ENCODE data around the gene ISCA2. TPM values are rescaled to one million over a fixed set of nuclear protein-coding genes. Genes with fewer than 3 reads are reported as not detected.

ISCA2 gene
- total and polyA plus RNA-seq, 2 experiments from 2014 or later = 21.5 to 80.2 TPM

DNA sequence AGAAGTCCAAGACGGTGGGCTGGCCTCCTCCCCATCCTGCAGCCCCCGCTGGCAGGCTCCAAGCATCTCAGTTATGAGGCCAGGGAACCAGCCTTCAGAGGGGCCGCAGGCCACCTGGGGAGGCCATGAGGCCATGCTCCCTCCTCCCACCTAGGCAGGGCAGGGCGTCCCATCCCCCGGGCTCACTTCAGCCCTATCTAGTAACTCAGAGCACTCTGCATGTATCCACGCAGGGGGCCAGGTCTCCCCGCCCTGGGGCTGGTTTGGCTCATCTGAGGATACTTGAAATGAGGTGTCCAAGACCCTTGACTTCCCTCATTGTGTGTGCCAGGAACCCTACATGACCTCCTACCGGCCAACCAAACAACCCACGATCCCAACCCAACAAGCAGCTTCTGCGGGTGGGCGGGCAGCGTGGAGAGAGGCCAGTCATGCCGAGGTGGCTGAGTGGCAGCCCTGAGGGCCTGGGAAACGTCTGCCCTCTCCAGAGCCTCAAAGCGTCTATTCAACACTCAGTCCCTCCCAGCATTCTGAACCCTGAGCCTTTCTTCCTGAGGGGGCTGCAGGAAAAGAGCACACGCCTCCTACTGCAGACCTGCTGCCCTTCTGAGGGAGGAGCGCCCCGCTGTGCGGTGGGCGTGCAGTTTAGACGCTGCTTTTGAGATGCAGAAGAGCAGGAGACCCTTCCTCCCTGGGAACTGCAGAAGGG is 16.8 kb downstream of the ISCA2 start:
- H3K4me2 ChIP-seq = no peak overlapping the region

DNA sequence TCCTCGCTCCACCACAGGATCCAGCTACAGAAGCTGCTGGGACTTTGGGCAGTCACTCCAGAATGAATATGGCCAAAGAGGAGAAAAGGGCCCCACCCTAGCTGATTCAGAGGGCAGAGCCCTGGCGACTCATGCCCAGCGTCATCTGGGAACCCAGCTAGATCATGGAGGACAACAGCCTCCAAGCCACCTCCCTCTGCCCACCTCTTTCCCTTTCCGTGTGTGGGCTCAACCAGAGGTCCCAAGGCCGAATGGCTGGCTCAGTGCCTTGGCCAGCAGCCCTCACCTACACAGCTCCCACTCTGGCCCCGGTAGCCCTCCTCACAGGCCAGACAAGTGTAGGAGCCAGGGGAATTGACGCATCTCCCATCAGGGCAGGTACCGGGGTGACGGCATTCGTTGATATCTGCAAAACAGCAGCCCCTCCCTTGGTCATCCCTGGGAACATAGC is 17.4 kb downstream of the ISCA2 start:
- Histone ChIP-seq H3K79me2 (no peaks in the 10 kb centered on the region), H3K4me2 (no peak overlapping the region), H4K20me1 (ENCODE audit: insufficient read depth, poor library complexity, severe bottlenecking) (no peaks in the 10 kb centered on the region), H3K27me3 (no peaks in the 10 kb centered on the region), H3K9me3 (ENCODE audit: low read depth) (no peaks in the 10 kb centered on the region), H2AFZ (no peak overlapping the region), H3K27ac (no peak overlapping the region), H3K4me1 (ENCODE audit: insufficient read depth) (peaks cover 6% of the 10 kb centered on the region), H3K36me3 (replicated peaks; ENCODE audit: insufficient read depth, low read depth) (no peaks in the 10 kb centered on the region), H3K9me2 (replicated peaks; ENCODE audit: insufficient read depth) (no peaks in the 10 kb centered on the region), H3K4me3 (no peak overlapping the region)
- 89% methylated on average over 10 of the region's 10 CpGs for WGBS (ENCODE audit: low lambda C conversion rate, missing lambda C conversion rate)
- TF ChIP-seq, protein P1, sequence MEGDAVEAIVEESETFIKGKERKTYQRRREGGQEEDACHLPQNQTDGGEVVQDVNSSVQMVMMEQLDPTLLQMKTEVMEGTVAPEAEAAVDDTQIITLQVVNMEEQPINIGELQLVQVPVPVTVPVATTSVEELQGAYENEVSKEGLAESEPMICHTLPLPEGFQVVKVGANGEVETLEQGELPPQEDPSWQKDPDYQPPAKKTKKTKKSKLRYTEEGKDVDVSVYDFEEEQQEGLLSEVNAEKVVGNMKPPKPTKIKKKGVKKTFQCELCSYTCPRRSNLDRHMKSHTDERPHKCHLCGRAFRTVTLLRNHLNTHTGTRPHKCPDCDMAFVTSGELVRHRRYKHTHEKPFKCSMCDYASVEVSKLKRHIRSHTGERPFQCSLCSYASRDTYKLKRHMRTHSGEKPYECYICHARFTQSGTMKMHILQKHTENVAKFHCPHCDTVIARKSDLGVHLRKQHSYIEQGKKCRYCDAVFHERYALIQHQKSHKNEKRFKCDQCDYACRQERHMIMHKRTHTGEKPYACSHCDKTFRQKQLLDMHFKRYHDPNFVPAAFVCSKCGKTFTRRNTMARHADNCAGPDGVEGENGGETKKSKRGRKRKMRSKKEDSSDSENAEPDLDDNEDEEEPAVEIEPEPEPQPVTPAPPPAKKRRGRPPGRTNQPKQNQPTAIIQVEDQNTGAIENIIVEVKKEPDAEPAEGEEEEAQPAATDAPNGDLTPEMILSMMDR (IDR thresholded peaks at IDR 0.05; ENCODE audit: poor library complexity) = no peak
- TF ChIP-seq EZH2phosphoT487 (IDR thresholded peaks at IDR 0.05; ENCODE audit: low read depth, severe bottlenecking, unreplicated experiment) (no peak), EZH2 (IDR thresholded peaks at IDR 0.05; ENCODE audit: borderline replicate concordance) (no peak)
- no peak for DNase-seq (ENCODE audit: low spot score)

More for the DNA sequence above, 16.8 kb downstream of the ISCA2 start:
- H3K4me3 ChIP-seq = no peak overlapping the region
- no peak for DNase-seq (ENCODE audit: low spot score)
- H3K27ac ChIP-seq = no peak overlapping the region
- TF ChIP-seq EZH2 (IDR thresholded peaks at IDR 0.05; ENCODE audit: borderline replicate concordance) (no peak), EZH2phosphoT487 (IDR thresholded peaks at IDR 0.05; ENCODE audit: low read depth, severe bottlenecking, unreplicated experiment) (no peak)
- TF ChIP-seq, protein P1 (IDR thresholded peaks at IDR 0.05; ENCODE audit: poor library complexity) = no peak
- no peaks in the 10 kb centered on the region for H3K36me3 ChIP-seq (replicated peaks; ENCODE audit: insufficient read depth, low read depth)
- H3K9me3 ChIP-seq (ENCODE audit: low read depth) = no peaks in the 10 kb centered on the region
- H3K4me1 ChIP-seq (ENCODE audit: insufficient read depth) = peaks cover 6% of the 10 kb centered on the region
- no peaks in the 10 kb centered on the region for H4K20me1 ChIP-seq (ENCODE audit: insufficient read depth, poor library complexity, severe bottlenecking)
- WGBS (ENCODE audit: low lambda C conversion rate, missing lambda C conversion rate) = 67% methylated on average over 21 of the region's 21 CpGs
- H3K27me3 ChIP-seq = no peaks in the 10 kb centered on the region
- no peaks in the 10 kb centered on the region for H3K9me2 ChIP-seq (replicated peaks; ENCODE audit: insufficient read depth)
- H3K79me2 ChIP-seq = no peaks in the 10 kb centered on the region
- H2AFZ ChIP-seq = no peak overlapping the region

DNA sequence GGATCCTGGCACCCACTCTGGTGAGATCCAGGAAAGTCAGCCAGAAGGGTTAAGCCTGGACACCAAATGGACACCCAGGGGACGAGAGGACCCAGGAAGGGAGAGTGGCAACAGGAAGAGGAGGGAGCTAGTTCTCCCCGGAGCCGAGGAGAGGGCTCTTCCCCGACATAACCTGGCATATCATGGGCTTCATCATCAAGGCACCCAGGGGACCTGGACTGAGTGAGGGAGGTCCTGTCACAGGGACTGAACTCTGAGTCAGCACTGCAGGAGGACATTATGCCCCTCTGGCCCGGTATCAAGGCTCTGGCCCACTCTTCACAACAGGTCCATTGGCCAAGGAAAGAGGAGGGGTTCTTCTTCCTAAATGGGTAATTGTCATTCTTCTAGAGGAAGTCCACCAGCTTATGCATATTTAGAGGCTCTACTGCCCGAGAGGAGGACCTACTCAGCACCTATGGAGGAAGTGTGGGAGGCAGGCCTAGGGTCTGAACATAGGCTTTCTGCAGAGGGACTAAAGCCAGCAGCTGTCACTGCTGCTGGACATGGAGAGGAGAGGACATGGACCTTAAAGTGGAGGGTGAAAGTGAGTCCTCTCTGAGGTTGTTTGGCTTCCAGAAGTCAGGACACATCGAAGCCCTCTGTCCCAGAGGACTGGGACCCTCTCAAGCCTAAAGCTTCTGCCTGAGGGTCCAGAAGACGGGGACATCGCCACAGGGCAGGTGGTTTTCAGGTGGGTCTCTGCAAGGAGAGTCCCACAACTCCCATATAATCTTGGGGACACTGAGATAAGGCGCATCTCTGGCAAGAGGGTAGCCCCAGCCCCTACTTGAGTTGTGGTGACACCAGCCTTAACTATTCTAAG is 18.6 kb downstream of the ISCA2 start:
- Histone ChIP-seq H3K9me2 (replicated peaks; ENCODE audit: insufficient read depth) (no peaks in the 10 kb centered on the region), H2AFZ (no peak overlapping the region), H3K27ac (no peak overlapping the region), H3K4me3 (no peak overlapping the region), H3K4me1 (ENCODE audit: insufficient read depth) (peaks cover 6% of the 10 kb centered on the region), H4K20me1 (ENCODE audit: insufficient read depth, poor library complexity, severe bottlenecking) (no peaks in the 10 kb centered on the region), H3K4me2 (no peak overlapping the region), H3K27me3 (no peaks in the 10 kb centered on the region), H3K9me3 (ENCODE audit: low read depth) (no peaks in the 10 kb centered on the region), H3K36me3 (replicated peaks; ENCODE audit: insufficient read depth, low read depth) (no peaks in the 10 kb centered on the region), H3K79me2 (no peaks in the 10 kb centered on the region)
- no peak for DNase-seq (ENCODE audit: low spot score)
- TF ChIP-seq, protein P1 (IDR thresholded peaks at IDR 0.05; ENCODE audit: poor library complexity) = no peak
- TF ChIP-seq EZH2 (IDR thresholded peaks at IDR 0.05; ENCODE audit: borderline replicate concordance) = no peak
- no peak for TF ChIP-seq EZH2phosphoT487 (IDR thresholded peaks at IDR 0.05; ENCODE audit: low read depth, severe bottlenecking, unreplicated experiment)
- 85% methylated on average over 10 of the region's 10 CpGs for WGBS (ENCODE audit: low lambda C conversion rate, missing lambda C conversion rate)

Measured in hepatocyte (in vitro differentiated cells).